Endothelial cell of umbilical vein (primary cell): ENCODE data around the gene DDIT4. TPM values are rescaled to one million over a fixed set of nuclear protein-coding genes. Genes with fewer than 3 reads are reported as not detected.

Experiments
- BruUV-seq: library from RNA; stranded (reverse); fragments of 400-500 nt; replicated peaks from 2 replicates; lab custom pipeline; 2021; lab: Mats Ljungman, UMichigan
- CTCF ChIA-PET: fragments of 300-600, 350-600 bp; sonication (Branson Sonifier 250); formaldehyde crosslinking; loops from one replicate; lab custom pipeline; 2021; ENCODE audit warnings: antibody characterized with exemption, inconsistent platforms; lab: Charles Lee
- POLR2A ChIA-PET: fragments of 300-600, 350-600 bp; sonication (Branson Sonifier 250); formaldehyde crosslinking; loops from one replicate; lab custom pipeline; 2021; ENCODE audit warnings: antibody characterized with exemption, inconsistent platforms; lab: Charles Lee
- DNase-seq: peaks from one replicate; pipeline ENCODE4 v3.0.0-alpha.2; 2011; ENCODE audit warnings: low read depth, low spot score
- FAIRE-seq: peaks from 2 replicates; lab custom pipeline; 2011; peaks lifted over from hg19 to GRCh38; lab: Jason Lieb, UNC
- H2AFZ ChIP-seq: 2 replicates; pipeline ENCODE4 v1.6.0; 2012; ENCODE audit warnings: low read depth, low read length, control low read depth, inconsistent platforms
- H3K27ac ChIP-seq: 2 replicates; pipeline ENCODE4 v1.5.1; 2011; ENCODE audit warnings: low read depth, mild to moderate bottlenecking, control low read depth, low read length, moderate library complexity; ENCODE audit not compliant: insufficient read depth
- H3K27me3 ChIP-seq, 2 experiments: 2 replicates each; pipeline versions ENCODE4 v1.6.0 to v1.6.1; 2011; ENCODE audit warnings: low read length in 2 of 2, mixed read lengths in 1 of 2; ENCODE audit not compliant: control insufficient read depth in 2 of 2, insufficient read depth in 2 of 2
- H3K36me3 ChIP-seq, 2 experiments: 2 replicates in 1 of 2; 3 replicates in 1 of 2; pipeline ENCODE4 v1.5.1; 2011; ENCODE audit warnings: low read length in 2 of 2, mild to moderate bottlenecking in 1 of 2, moderate library complexity in 1 of 2; ENCODE audit not compliant: control insufficient read depth in 2 of 2, insufficient read depth in 2 of 2; ENCODE audit errors: extremely low read depth in 1 of 2
- H3K4me1 ChIP-seq: 3 replicates; pipeline ENCODE4 v1.5.1; 2011; ENCODE audit warnings: mild to moderate bottlenecking, low read length; ENCODE audit not compliant: control insufficient read depth, insufficient read depth; ENCODE audit errors: extremely low read depth
- H3K4me2 ChIP-seq: 2 replicates; pipeline ENCODE4 v1.6.1; 2011; ENCODE audit warnings: low read length, control low read depth, mixed read lengths; ENCODE audit not compliant: insufficient read depth
- H3K4me3 ChIP-seq, 3 experiments: fragments of 200-600 bp in 1 of 3; sonication (generic), shearing (Covaris generic) in 1 of 3; replicated peaks in 1 of 3; 2 replicates each; pipeline ENCODE4 v1.5.1; 2011 to 2016; ENCODE audit warnings: control low read depth in 3 of 3, low read length in 3 of 3, mild to moderate bottlenecking in 2 of 3, inconsistent platforms in 1 of 3, low read depth in 1 of 3, moderate library complexity in 1 of 3; ENCODE audit not compliant: insufficient read depth in 1 of 3
- H3K79me2 ChIP-seq: 2 replicates; pipeline ENCODE4 v1.6.0; 2012; ENCODE audit warnings: low read length, inconsistent platforms; ENCODE audit not compliant: control insufficient read depth, insufficient read depth
- H3K9ac ChIP-seq: replicated peaks from 2 replicates; pipeline ENCODE3; 2011; ENCODE audit warnings: low read length, control low read depth; ENCODE audit not compliant: insufficient read depth; ENCODE audit errors: extremely low read depth
- H3K9me1 ChIP-seq: replicated peaks from 3 replicates; pipeline ENCODE4 v1.6.0; 2011; ENCODE audit warnings: mild to moderate bottlenecking, low read length; ENCODE audit not compliant: control insufficient read depth, insufficient read depth; ENCODE audit errors: extremely low read depth
- H3K9me3 ChIP-seq: replicated peaks from 2 replicates; pipeline ENCODE4 v1.5.1; 2012; ENCODE audit warnings: low read length, inconsistent platforms; ENCODE audit not compliant: control insufficient read depth, insufficient read depth
- H4K20me1 ChIP-seq: replicated peaks from 2 replicates; pipeline ENCODE3; 2011; ENCODE audit warnings: mild to moderate bottlenecking, low read length; ENCODE audit not compliant: control insufficient read depth, insufficient read depth; ENCODE audit errors: extremely low read depth
- CTCF ChIP-seq, 2 donors: IDR thresholded peaks; 1 replicate in 1 of 2; 2 replicates in 1 of 2; pipeline ENCODE4 v1.5.1; 2011; ENCODE audit warnings: low read length in 2 of 2, mild to moderate bottlenecking in 2 of 2, moderate library complexity in 2 of 2, control low read depth in 1 of 2, inconsistent platforms in 1 of 2, low read depth in 1 of 2; ENCODE audit not compliant: insufficient read depth in 1 of 2; ENCODE audit errors: extremely low read depth in 1 of 2
- EZH2 ChIP-seq: IDR thresholded peaks from 2 replicates; pipeline ENCODE4 v1.6.1; 2012; ENCODE audit warnings: borderline replicate concordance, low read depth, mild to moderate bottlenecking, moderate library complexity, low read length, inconsistent platforms; ENCODE audit not compliant: severe bottlenecking
- MAX ChIP-seq: IDR thresholded peaks from 2 replicates; pipeline ENCODE4 v1.6.1; 2011; ENCODE audit not compliant: insufficient read depth, insufficient read length
- POLR2AphosphoS5 ChIP-seq: IDR thresholded peaks from 2 replicates; pipeline ENCODE4 v1.6.1; 2012; ENCODE audit warnings: low read depth, mild to moderate bottlenecking, control low read depth, low read length, moderate library complexity; ENCODE audit not compliant: insufficient read depth
- dilution Hi-C: fragments of 300-500 bp; cut with MboI; formaldehyde crosslinking; loops from one replicate; pipeline ENCODE4 v1.15.0; 2019; ENCODE audit warnings: low sequenced_read_pairs; ENCODE audit not compliant: extremely low pct_ligation_motif_present
- intact Hi-C: fragments of 100-400 bp; cut with micrococcal nuclease; formaldehyde crosslinking; loops from one replicate; pipeline ENCODE4 v1.10.0; 2022
- polyA plus RNA-seq, 4 experiments: library from polyadenylated mRNA; depleted of rRNA in 3 of 4; stranded (reverse) in 3 of 4; unstranded in 1 of 4; fragments of >200 nt; gene quantifications; 2 replicates each; pipeline versions ENCODE4 v1.2.1 to v1.2.3, GENCODE V29; 2011 to 2012; ENCODE audit warnings: missing spikeins in 1 of 4
- total RNA-seq: library from RNA; stranded (reverse); gene quantifications from 2 replicates; pipeline ENCODE4 v1.2.3, GENCODE V29; 2021

Gene DDIT4
- total and polyA plus RNA-seq, 2 donors (not counting 3 experiments of a cell fraction or from before 2014, with no cell fraction given): 60.4 to 65.3 TPM

- H4K20me1 ChIP-seq: no peaks in the 10 kb centered on the region
- dilution Hi-C loops: no loop called here
- H3K27ac ChIP-seq: no peak overlapping the region
- intact Hi-C loops: no loop called here
- no peaks in the 10 kb centered on the region for H3K9me3 ChIP-seq
- no TSS peak for BruUV-seq
- TF ChIP-seq POLR2AphosphoS5: no peak
- TF ChIP-seq CTCF (IDR thresholded peaks at IDR 0.05; ENCODE audit: extremely low read depth in 1 of 2, insufficient read depth in 1 of 2, low read depth in 1 of 2, low read length in 2 of 2): no peak
- TF ChIP-seq MAX: no peak
- no peak for TF ChIP-seq EZH2
- no peak for DNase-seq
- H3K4me3 ChIP-seq: no peak overlapping the region
- no peak for FAIRE-seq
- CTCF ChIA-PET: interaction anchor here (0.7 to 3.2 kb wide), 5 partner anchors 9 to 342 kb away, joined by 3 to 11 read pairs (median 4); no protein-coding TSS in a partner anchor
- H3K27me3 ChIP-seq: no peaks in the 10 kb centered on the region
- H3K9ac ChIP-seq: no peak overlapping the region
- POLR2A ChIA-PET: interaction anchor here (0.7 kb wide), 1 partner anchor 10 kb away, joined by 3 read pairs; no protein-coding TSS in a partner anchor
- H3K4me1 ChIP-seq: peaks cover 11% of the 10 kb centered on the region
- no peaks in the 10 kb centered on the region for H3K79me2 ChIP-seq
- H2AFZ ChIP-seq: no peak overlapping the region
- H3K9me1 ChIP-seq: no peaks in the 10 kb centered on the region
- no peak overlapping the region for H3K4me2 ChIP-seq
- H3K36me3 ChIP-seq: peaks cover 0 to 2% of the 10 kb centered on the region in 2 experiments
Observed at GRCh38 chr10:72238392-72239175, 35.1 kb upstream of the DDIT4 start.
